Measurements from ENCODE around the gene ETFB.

ETFB gene

GRCh38 chr19:51305479-51305878, 60.7 kb downstream of the ETFB start:
- H3K4me3 ChIP-seq (replicated peaks; ENCODE audit: low read depth, low read length), result no peak overlapping the region
- no peak for TF ChIP-seq CTCF (IDR thresholded peaks at IDR 0.05; ENCODE audit: low read depth, low read length, missing control alignments)
- DNase-seq (ENCODE audit: extremely low read depth, low read depth), result no peak

- TF ChIP-seq CTCF (IDR thresholded peaks at IDR 0.05; ENCODE audit: low read depth, low read length, missing control alignments), result no peak
- no peak overlapping the region for H3K4me3 ChIP-seq (replicated peaks; ENCODE audit: low read depth, low read length)
- DNase-seq (ENCODE audit: extremely low read depth, low read depth), result no peak
Observed at GRCh38 chr19:51301266-51301665, 64.9 kb downstream of the ETFB start.

GRCh38 chr19:51297406-51297805, 68.8 kb downstream of the ETFB start:
- DNase-seq (ENCODE audit: extremely low read depth, low read depth), result no peak
- H3K4me3 ChIP-seq (replicated peaks; ENCODE audit: low read depth, low read length), result no peak overlapping the region
- TF ChIP-seq CTCF (IDR thresholded peaks at IDR 0.05; ENCODE audit: low read depth, low read length, missing control alignments), result no peak

- no peak overlapping the region for H3K4me3 ChIP-seq (replicated peaks; ENCODE audit: low read depth, low read length)
- no peak for DNase-seq (ENCODE audit: extremely low read depth, low read depth)
- no peak for TF ChIP-seq CTCF (IDR thresholded peaks at IDR 0.05; ENCODE audit: low read depth, low read length, missing control alignments)
Observed at GRCh38 chr19:51296336-51297093, 69.7 kb downstream of the ETFB start.

- no peak for DNase-seq (ENCODE audit: extremely low read depth, low read depth)
- no peak for TF ChIP-seq CTCF (IDR thresholded peaks at IDR 0.05; ENCODE audit: low read depth, low read length, missing control alignments)
- H3K4me3 ChIP-seq (replicated peaks; ENCODE audit: low read depth, low read length), result no peak overlapping the region
Observed at GRCh38 chr19:51295382-51296126, 70.6 kb downstream of the ETFB start.
